Activated T-cell treated with anti-CD3 and anti-CD28 coated beads, Interleukin-2, amount 50 U/mL, for 24 hours (primary cell): ENCODE data around the gene TAS2R3.
"Not testable (repeated sequence)": the region's sequence is repeated elsewhere in the genome, so short reads cannot be mapped to it uniquely, and the experiment has no call there.

Experiments
- DNase-seq: peaks from one replicate; pipeline ENCODE4 v3.0.0-alpha.2; 2020
- H3K27ac Mint-ChIP-seq: 2 replicates; pipeline ENCODE4 v1.8.0; 2020; ENCODE audit warnings: mild to moderate bottlenecking, mixed read lengths
- H3K27me3 Mint-ChIP-seq: 2 replicates; pipeline ENCODE4 v1.8.0; 2020; ENCODE audit warnings: mixed read lengths
- H3K36me3 Mint-ChIP-seq: 2 replicates; pipeline ENCODE4 v1.8.0; 2020; ENCODE audit warnings: low read depth, mixed read lengths
- H3K4me1 Mint-ChIP-seq: 2 replicates; pipeline ENCODE4 v1.8.0; 2020; ENCODE audit warnings: low read depth, mixed read lengths
- H3K4me3 Mint-ChIP-seq: 2 replicates; pipeline ENCODE4 v1.8.0; 2020; ENCODE audit warnings: mild to moderate bottlenecking, moderate library complexity, mixed read lengths
- H3K9me3 Mint-ChIP-seq: 2 replicates; pipeline ENCODE4 v1.8.0; 2020; ENCODE audit warnings: mixed read lengths

Gene TAS2R3

GRCh38 chr7:141748396-141748795 lies 15.5 kb upstream of the TAS2R3 start:
- H3K4me1 Mint-ChIP-seq = peaks cover 12% of the 10 kb centered on the region
- no peak for DNase-seq
- no peak overlapping the region for H3K4me3 Mint-ChIP-seq
- no peaks in the 10 kb centered on the region for H3K27me3 Mint-ChIP-seq
- no peak overlapping the region for H3K27ac Mint-ChIP-seq
- H3K36me3 Mint-ChIP-seq = peaks cover 93% of the 10 kb centered on the region
- peaks cover 28% of the 10 kb centered on the region for H3K9me3 Mint-ChIP-seq

GRCh38 chr7:141751904-141752303 lies 12.0 kb upstream of the TAS2R3 start:
- DNase-seq, H3K4me3 Mint-ChIP-seq, H3K27ac Mint-ChIP-seq, H3K27me3 Mint-ChIP-seq, H3K4me1 Mint-ChIP-seq: not testable (repeated sequence)
- peaks cover 95% of the 10 kb centered on the region for H3K36me3 Mint-ChIP-seq
- peaks cover 28% of the 10 kb centered on the region for H3K9me3 Mint-ChIP-seq

- Mint-ChIP-seq H3K27ac (no peak overlapping the region), H3K9me3 (peaks cover 28% of the 10 kb centered on the region), H3K4me1 (peaks cover 6% of the 10 kb centered on the region), H3K4me3 (no peak overlapping the region), H3K36me3 (peaks cover 98% of the 10 kb centered on the region), H3K27me3 (no peaks in the 10 kb centered on the region)
- no peak for DNase-seq
Observed at GRCh38 chr7:141752634-141753033, 11.3 kb upstream of the TAS2R3 start.

GRCh38 chr7:141754939-141755338 lies 9.0 kb upstream of the TAS2R3 start:
- Mint-ChIP-seq H3K9me3 (peaks cover 26% of the 10 kb centered on the region), H3K4me3 (no peak overlapping the region), H3K27me3 (no peaks in the 10 kb centered on the region), H3K4me1 (peaks cover 6% of the 10 kb centered on the region), H3K27ac (no peak overlapping the region), H3K36me3 (peaks cover 98% of the 10 kb centered on the region)
- DNase-seq = no peak

- not testable (repeated sequence) for H3K4me1 Mint-ChIP-seq, H3K9me3 Mint-ChIP-seq, H3K4me3 Mint-ChIP-seq, DNase-seq, H3K27me3 Mint-ChIP-seq, H3K27ac Mint-ChIP-seq
- peaks cover 79% of the 10 kb centered on the region for H3K36me3 Mint-ChIP-seq
Observed at GRCh38 chr7:141770083-141770583, 6.2 kb downstream of the TAS2R3 start.

- DNase-seq = no peak
- Mint-ChIP-seq H3K36me3 (peaks cover 76% of the 10 kb centered on the region), H3K9me3 (peaks cover 4% of the 10 kb centered on the region), H3K4me3 (no peak within 1 kb of the TSS), H3K27me3 (no peaks in the 10 kb centered on the region), H3K27ac (no peak within 1 kb of the TSS), H3K4me1 (peaks cover 4% of the 10 kb centered on the region)
Observed at GRCh38 chr7:141776374-141776773, 12.5 kb downstream of the TAS2R3 start, which contains the start of gene TAS2R4. TSS of gene TAS2R4 (plus strand) at chr7:141776674. CDS start at chr7:141778489, 1,815 bp downstream.

- DNase-seq = no peak
- H3K27ac Mint-ChIP-seq = no peak overlapping the region
Observed at GRCh38 chr7:141785706-141786552, 22.0 kb downstream of the TAS2R3 start.

DNA sequence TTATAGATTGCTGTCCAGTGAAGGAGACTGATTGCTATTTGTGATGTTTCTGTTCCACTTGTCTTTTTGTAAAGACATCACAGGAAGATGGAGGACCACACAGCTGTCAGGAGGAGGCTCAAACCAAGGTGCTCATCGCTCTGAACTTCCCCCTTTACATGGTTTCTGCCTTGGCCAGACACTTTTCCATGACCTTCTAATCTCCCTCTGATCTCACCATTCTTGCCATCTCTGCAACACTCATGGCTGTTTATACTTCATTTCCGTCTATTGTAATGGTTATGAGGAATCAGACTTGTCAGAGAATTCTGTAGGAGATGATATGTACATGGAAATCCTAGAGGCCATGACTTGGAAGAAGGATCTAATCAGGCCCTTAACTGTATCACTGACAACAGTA lies 24.4 kb downstream of the TAS2R3 start:
- no peak overlapping the region for H3K4me3 Mint-ChIP-seq
- H3K27ac Mint-ChIP-seq = no peak overlapping the region
- H3K9me3 Mint-ChIP-seq = no peaks in the 10 kb centered on the region
- DNase-seq = no peak
- no peaks in the 10 kb centered on the region for H3K4me1 Mint-ChIP-seq
- no peaks in the 10 kb centered on the region for H3K27me3 Mint-ChIP-seq
- peaks cover 45% of the 10 kb centered on the region for H3K36me3 Mint-ChIP-seq

More at GRCh38 chr7:141785706-141786552, 22.0 kb downstream of the TAS2R3 start:
- H3K4me3 Mint-ChIP-seq = no peak overlapping the region
- H3K4me1 Mint-ChIP-seq = no peaks in the 10 kb centered on the region
- H3K9me3 Mint-ChIP-seq = no peaks in the 10 kb centered on the region
- peaks cover 38% of the 10 kb centered on the region for H3K36me3 Mint-ChIP-seq
- no peaks in the 10 kb centered on the region for H3K27me3 Mint-ChIP-seq

DNA sequence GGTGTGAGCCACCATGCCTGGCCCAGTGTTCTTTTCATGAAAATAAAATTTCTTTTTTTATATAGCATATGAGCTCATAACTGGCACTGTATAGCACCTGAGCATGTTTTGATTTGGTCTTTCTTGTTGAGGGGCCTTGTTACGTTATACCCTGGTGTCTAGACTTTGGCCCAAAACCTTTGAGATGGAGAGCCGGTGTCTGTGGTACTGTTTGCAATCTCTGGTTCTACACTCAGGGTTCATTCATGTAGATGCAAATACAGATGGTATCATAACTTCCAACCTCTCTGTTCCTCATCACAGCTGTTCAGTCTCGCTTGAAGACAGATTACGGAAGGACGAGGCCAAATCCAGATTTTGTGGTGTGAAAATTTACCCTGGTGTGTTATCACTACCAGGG lies 26.0 kb downstream of the TAS2R3 start, which contains the start of gene TAS2R5:
TSS of gene TAS2R5 (plus strand) at position 301 of the 400 bp plus-strand sequence. CDS start 145 bp downstream, outside the sequence.
- DNase-seq = no peak
- H3K36me3 Mint-ChIP-seq = peaks cover 57% of the 10 kb centered on the region
- no peaks in the 10 kb centered on the region for H3K4me1 Mint-ChIP-seq
- no peaks in the 10 kb centered on the region for H3K27me3 Mint-ChIP-seq
- no peak within 1 kb of the TSS for H3K4me3 Mint-ChIP-seq
- H3K27ac Mint-ChIP-seq = no peak within 1 kb of the TSS
- no peaks in the 10 kb centered on the region for H3K9me3 Mint-ChIP-seq

- Mint-ChIP-seq H3K27me3 (no peaks in the 10 kb centered on the region), H3K9me3 (no peaks in the 10 kb centered on the region), H3K4me3 (no peak overlapping the region), H3K36me3 (peaks cover 54% of the 10 kb centered on the region), H3K4me1 (no peaks in the 10 kb centered on the region), H3K27ac (no peak overlapping the region)
- no peak for DNase-seq
Observed at GRCh38 chr7:141792526-141792925, 28.6 kb downstream of the TAS2R3 start.
